C4-2B (cell line): ENCODE results near the gene SLC27A5.

Source experiments
- ZFX ChIP-seq: fragments of 450-650 bp; IDR thresholded peaks from 2 replicates; pipeline ENCODE4 v1.6.1; 2017
- TF ChIP-seq, protein P1 (sequence below): fragments of 450-650 bp; conservative IDR thresholded peaks from 2 replicates; pipeline ENCODE4 v1.5.1; 2017; ENCODE audit warnings: mild to moderate bottlenecking

- TF ChIP-seq, protein P1, sequence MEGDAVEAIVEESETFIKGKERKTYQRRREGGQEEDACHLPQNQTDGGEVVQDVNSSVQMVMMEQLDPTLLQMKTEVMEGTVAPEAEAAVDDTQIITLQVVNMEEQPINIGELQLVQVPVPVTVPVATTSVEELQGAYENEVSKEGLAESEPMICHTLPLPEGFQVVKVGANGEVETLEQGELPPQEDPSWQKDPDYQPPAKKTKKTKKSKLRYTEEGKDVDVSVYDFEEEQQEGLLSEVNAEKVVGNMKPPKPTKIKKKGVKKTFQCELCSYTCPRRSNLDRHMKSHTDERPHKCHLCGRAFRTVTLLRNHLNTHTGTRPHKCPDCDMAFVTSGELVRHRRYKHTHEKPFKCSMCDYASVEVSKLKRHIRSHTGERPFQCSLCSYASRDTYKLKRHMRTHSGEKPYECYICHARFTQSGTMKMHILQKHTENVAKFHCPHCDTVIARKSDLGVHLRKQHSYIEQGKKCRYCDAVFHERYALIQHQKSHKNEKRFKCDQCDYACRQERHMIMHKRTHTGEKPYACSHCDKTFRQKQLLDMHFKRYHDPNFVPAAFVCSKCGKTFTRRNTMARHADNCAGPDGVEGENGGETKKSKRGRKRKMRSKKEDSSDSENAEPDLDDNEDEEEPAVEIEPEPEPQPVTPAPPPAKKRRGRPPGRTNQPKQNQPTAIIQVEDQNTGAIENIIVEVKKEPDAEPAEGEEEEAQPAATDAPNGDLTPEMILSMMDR, result no peak
- TF ChIP-seq ZFX, result no peak
Measured at GRCh38 chr19:58499021-58499927, 12.5 kb downstream of the SLC27A5 start.
